Osteocyte (in vitro differentiated cells): ENCODE results near the gene AATK. TPM values are rescaled to one million over a fixed set of nuclear protein-coding genes. Genes with fewer than 3 reads are reported as not detected.

Source experiments
- DNase-seq: peaks from one replicate; pipeline ENCODE4 v3.0.0; 2021; ENCODE audit warnings: mixed read lengths; ENCODE audit not compliant: unreplicated experiment; ENCODE audit errors: extremely low spot score
- H3K27ac Mint-ChIP-seq: one replicate; pipeline ENCODE4 v1.8.0; 2021; ENCODE audit warnings: mild to moderate bottlenecking, mixed read lengths; ENCODE audit not compliant: unreplicated experiment
- H3K27me3 Mint-ChIP-seq: one replicate; pipeline ENCODE4 v1.8.0; 2021; ENCODE audit warnings: mixed read lengths; ENCODE audit not compliant: unreplicated experiment
- H3K36me3 Mint-ChIP-seq: one replicate; pipeline ENCODE4 v1.8.0; 2021; ENCODE audit warnings: mixed read lengths; ENCODE audit not compliant: unreplicated experiment
- H3K4me1 Mint-ChIP-seq: one replicate; pipeline ENCODE4 v1.8.0; 2021; ENCODE audit warnings: mixed read lengths; ENCODE audit not compliant: unreplicated experiment
- H3K4me3 Mint-ChIP-seq: one replicate; pipeline ENCODE4 v1.8.0; 2021; ENCODE audit warnings: mild to moderate bottlenecking, moderate library complexity, mixed read lengths; ENCODE audit not compliant: unreplicated experiment
- H3K9me3 Mint-ChIP-seq: one replicate; pipeline ENCODE4 v1.8.0; 2021; ENCODE audit warnings: mixed read lengths; ENCODE audit not compliant: unreplicated experiment
- CTCF ChIP-seq: fragments of 200-600 bp; sonication (generic); IDR thresholded peaks from 2 replicates; pipeline ENCODE4 v1.5.0; 2021; ENCODE audit warnings: antibody characterized with exemption, mild to moderate bottlenecking, moderate library complexity
- total RNA-seq: library from RNA; stranded (reverse); gene quantifications from 2 replicates; pipeline ENCODE4 v1.2.1, GENCODE V29; 2021

The AATK gene
- total RNA-seq, 1 donor from 2014 or later = not detected

GRCh38 chr17:81119223-81120148, 46.5 kb downstream of the AATK start:
- no peak for DNase-seq
- Mint-ChIP-seq H3K9me3 (no peaks in the 10 kb centered on the region), H3K27me3 (no peaks in the 10 kb centered on the region), H3K27ac (no peak overlapping the region), H3K36me3 (peaks cover 2% of the 10 kb centered on the region), H3K4me1 (no peaks in the 10 kb centered on the region), H3K4me3 (no peak overlapping the region)
- no peak for TF ChIP-seq CTCF

GRCh38 chr17:81118308-81119221, 47.5 kb downstream of the AATK start:
- Mint-ChIP-seq H3K27me3 (no peaks in the 10 kb centered on the region), H3K36me3 (peaks cover 2% of the 10 kb centered on the region), H3K4me3 (no peak overlapping the region), H3K4me1 (no peaks in the 10 kb centered on the region), H3K27ac (no peak overlapping the region), H3K9me3 (no peaks in the 10 kb centered on the region)
- TF ChIP-seq CTCF = no peak
- DNase-seq = no peak

- no peak overlapping the region for H3K27ac Mint-ChIP-seq
- H3K4me3 Mint-ChIP-seq = no peak overlapping the region
- no peak for DNase-seq
- H3K27me3 Mint-ChIP-seq = no peaks in the 10 kb centered on the region
- no peaks in the 10 kb centered on the region for H3K9me3 Mint-ChIP-seq
- no peaks in the 10 kb centered on the region for H3K4me1 Mint-ChIP-seq
- TF ChIP-seq CTCF = no peak
- peaks cover 2% of the 10 kb centered on the region for H3K36me3 Mint-ChIP-seq
Measured at GRCh38 chr17:81117672-81118198, 48.3 kb downstream of the AATK start.

GRCh38 chr17:81116704-81117103, 49.3 kb downstream of the AATK start:
- TF ChIP-seq CTCF = no peak
- no peaks in the 10 kb centered on the region for H3K9me3 Mint-ChIP-seq
- H3K36me3 Mint-ChIP-seq = peaks cover 2% of the 10 kb centered on the region
- no peaks in the 10 kb centered on the region for H3K27me3 Mint-ChIP-seq
- DNase-seq = no peak
- no peak overlapping the region for H3K27ac Mint-ChIP-seq
- H3K4me1 Mint-ChIP-seq = no peaks in the 10 kb centered on the region
- no peak overlapping the region for H3K4me3 Mint-ChIP-seq
